OCI-LY7 (cell line): Measurements from ENCODE around the gene PDPN.

Experiments
- EZH2phosphoT487 ChIP-seq: fragments of 200-600 bp; sonication (generic); IDR thresholded peaks from 2 replicates; pipeline ENCODE4 v1.6.1; 2018; ENCODE audit warnings: low read depth, borderline replicate concordance, mild to moderate bottlenecking, mixed run types, antibody characterized with exemption, low read length, moderate library complexity, mixed read lengths
- TF ChIP-seq, protein P1 (sequence below): fragments of 200-600 bp; sonication (generic); conservative IDR thresholded peaks from 2 replicates; pipeline ENCODE4 v1.5.1; 2014; ENCODE audit warnings: mild to moderate bottlenecking, antibody characterized with exemption, low read length, moderate library complexity, mixed read lengths

DNA sequence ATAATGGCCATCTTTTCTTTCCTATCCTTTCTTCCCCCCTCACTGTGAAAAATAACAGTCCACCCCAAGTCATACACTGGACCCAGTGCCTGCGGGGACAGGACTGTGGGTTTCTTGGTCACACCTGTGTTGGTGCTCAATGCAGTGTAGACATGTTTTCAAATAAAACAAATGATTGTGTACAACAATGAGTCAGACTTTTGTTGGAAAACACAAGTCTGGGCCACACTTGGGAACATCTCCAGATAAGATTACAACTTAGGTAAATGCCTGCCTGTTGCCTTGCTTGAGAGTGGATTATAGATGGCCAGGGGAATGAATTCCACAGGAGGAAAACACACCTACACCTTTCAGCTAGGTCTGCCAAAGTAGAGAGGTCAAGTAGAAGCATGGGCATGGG is 34.1 kb downstream of the PDPN start:
- TF ChIP-seq, protein P1, sequence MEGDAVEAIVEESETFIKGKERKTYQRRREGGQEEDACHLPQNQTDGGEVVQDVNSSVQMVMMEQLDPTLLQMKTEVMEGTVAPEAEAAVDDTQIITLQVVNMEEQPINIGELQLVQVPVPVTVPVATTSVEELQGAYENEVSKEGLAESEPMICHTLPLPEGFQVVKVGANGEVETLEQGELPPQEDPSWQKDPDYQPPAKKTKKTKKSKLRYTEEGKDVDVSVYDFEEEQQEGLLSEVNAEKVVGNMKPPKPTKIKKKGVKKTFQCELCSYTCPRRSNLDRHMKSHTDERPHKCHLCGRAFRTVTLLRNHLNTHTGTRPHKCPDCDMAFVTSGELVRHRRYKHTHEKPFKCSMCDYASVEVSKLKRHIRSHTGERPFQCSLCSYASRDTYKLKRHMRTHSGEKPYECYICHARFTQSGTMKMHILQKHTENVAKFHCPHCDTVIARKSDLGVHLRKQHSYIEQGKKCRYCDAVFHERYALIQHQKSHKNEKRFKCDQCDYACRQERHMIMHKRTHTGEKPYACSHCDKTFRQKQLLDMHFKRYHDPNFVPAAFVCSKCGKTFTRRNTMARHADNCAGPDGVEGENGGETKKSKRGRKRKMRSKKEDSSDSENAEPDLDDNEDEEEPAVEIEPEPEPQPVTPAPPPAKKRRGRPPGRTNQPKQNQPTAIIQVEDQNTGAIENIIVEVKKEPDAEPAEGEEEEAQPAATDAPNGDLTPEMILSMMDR: no peak
- TF ChIP-seq EZH2phosphoT487: no peak
